ENCODE measurements around the gene LRRC74A.

DNA sequence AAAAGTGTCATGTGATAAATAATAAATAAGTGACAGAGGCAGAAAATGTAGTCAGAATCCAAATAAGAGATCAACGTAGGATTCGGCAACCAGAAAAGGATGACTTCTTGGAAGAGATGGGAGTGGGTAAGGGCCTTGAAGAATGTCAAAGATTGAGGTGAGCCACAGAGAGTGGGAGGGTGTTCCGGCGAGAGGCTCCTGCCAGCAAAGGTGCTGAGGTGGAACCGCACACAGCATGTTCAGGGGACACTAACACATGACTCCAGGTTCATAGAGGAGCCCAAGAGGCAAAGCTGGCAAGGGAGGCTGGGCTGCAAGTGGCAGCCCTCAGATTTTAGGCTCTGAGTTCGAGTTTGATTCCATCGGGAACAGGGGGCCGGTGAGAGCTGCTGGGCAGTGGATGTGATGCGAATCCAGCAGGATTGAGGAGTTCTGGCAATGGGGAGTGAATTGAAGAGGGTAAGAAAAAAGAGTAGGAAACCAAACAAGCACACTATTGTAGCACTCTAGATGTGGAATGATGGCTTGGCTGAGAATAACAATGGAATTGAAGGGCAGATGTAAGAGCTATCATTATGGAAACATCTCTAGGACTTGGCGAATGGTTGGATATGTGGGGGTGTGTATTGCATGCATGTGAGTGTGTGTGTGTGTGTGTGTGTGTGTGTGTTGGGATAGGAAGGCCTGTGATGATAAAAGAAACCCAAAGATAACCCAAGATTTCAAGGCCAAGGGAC is 36.5 kb downstream of the LRRC74A start:
- TF ChIP-seq, protein P1, sequence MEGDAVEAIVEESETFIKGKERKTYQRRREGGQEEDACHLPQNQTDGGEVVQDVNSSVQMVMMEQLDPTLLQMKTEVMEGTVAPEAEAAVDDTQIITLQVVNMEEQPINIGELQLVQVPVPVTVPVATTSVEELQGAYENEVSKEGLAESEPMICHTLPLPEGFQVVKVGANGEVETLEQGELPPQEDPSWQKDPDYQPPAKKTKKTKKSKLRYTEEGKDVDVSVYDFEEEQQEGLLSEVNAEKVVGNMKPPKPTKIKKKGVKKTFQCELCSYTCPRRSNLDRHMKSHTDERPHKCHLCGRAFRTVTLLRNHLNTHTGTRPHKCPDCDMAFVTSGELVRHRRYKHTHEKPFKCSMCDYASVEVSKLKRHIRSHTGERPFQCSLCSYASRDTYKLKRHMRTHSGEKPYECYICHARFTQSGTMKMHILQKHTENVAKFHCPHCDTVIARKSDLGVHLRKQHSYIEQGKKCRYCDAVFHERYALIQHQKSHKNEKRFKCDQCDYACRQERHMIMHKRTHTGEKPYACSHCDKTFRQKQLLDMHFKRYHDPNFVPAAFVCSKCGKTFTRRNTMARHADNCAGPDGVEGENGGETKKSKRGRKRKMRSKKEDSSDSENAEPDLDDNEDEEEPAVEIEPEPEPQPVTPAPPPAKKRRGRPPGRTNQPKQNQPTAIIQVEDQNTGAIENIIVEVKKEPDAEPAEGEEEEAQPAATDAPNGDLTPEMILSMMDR (IDR thresholded peaks at IDR 0.05): no peak
- no peak for TF ChIP-seq POLR2A (IDR thresholded peaks at IDR 0.05)

All from right lobe of liver (tissue), 4 donors.